Hematopoietic multipotent progenitor cell treated with erythropoietin and hydrocortisone succinate and interleukin-3 and kit ligand, for 8 days (in vitro differentiated cells): ENCODE results near the gene PPP1R14C.

Experiments used
- DNase-seq: peaks from one replicate; pipeline ENCODE4 v3.0.0-alpha.2; 2015

PPP1R14C gene

DNA sequence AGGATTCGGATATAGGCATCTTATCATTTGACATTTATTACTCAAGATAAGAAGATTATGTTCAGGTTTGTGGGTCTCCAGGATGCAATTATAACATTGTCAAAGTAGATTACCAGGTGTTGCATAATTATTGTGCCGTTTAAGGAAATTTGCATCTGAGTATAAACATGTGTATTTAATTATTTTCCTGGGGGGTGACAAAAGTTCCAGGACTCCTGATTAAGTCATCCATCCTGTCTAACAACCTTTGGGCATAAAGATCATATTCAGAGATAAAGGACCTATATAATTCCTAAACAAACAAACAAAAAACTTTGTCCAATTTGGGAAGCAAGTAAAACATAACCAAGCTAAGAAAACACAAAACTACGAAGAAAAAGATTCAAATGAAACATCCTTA is 3.3 kb upstream of the PPP1R14C start:
- no peak for DNase-seq

DNA sequence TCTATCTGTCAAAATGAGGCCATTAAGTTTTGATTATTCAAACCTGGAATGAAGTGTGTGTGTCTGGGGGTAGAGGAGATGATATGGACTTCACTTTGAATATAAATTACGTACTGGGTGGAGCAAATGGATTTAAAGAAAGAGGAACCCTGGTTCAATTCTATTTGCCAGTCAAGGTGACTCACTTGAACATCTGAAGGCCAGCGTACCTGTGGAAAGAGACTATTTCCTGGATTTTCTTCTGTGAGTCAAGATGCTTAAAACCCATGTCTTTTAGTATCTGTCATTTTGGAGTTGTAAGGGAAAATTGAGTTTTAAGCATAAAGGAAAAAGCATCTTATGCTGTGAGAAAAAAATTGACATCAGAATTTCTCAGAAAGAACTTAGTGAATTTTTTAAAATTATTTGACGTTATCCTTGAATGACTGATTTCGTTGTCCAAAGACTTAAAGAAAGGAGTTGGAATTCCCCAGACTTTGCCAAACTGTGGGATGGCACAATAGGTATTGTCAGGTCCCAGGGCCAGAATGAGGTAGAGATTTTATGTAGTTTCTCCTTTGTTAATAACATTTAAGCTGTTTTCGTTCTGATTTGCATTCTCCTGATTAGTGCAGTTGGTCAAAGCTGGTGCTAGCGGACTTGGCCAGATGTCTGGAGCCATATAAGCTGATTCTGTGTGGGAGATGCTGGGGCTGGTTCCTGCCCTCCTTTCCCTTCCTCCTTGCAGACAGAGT is 2.4 kb upstream of the PPP1R14C start:
- DNase-seq = no peak

DNA sequence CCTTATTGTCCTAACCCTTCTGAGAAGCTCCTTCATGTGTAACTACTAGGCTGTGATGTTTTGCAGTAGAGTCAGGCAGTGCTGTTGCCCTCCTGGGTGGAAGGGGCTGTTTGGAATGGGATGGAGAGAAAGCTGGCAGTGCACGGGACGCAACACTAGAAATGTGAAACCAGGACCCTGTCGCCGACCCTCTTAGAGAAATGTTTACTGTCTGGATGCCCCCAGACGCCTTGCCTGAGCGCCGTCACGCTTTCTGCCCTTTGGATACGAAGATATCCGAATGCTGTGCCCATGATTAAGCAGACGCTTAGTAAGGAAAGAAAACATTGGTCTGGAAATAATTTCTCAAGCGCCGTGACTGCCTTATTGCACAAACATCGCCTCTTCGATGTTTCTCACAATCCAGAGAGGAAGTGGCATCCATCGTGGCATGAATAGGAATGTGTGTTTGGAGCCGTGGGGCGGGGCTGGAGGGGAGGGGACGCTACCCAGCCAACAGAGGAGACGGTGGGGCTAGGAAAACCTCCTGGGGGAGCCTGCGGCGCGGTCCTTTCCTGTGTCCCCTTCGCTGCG is 661 bp upstream of the PPP1R14C start:
- no peak for DNase-seq

DNA sequence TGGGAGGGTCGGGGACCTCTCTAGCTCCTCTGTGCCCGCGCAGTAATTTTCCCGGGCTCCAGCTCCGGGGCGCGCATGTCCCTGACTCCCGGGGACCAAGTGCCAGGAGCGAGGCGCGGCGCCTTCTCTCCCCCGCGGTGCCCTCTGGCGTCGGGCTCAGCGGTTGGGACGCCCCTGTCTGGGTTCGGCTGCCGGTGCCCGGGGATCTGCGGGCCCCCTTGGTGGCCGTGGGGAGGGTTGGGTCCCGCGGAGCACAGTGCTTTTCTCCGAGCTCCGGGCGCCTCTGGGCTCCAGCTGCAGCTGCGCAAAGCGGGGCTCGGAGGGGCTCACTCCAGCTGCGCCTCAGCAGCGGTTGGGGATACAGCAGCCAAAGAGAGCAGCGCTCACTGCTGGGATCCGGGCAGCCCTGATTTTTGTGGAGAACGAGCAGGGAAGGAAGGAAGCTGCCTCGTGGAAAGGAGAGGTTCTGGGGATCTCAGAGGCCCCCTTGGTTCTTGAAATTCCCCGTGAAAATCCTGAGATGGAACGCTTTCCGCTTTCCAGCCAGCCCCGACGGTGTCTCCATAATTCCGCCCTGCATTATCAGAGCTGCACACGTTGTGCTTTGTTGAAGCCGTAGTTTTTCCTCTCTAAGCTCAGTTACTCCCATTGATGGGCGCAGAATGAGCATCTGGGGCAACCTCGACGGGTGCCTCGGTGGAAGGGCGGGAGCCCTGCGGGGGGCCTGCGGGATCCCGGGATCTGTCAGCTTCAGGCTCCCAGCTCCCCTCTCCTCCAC is 861 bp downstream of the PPP1R14C start:
- no peak for DNase-seq

DNA sequence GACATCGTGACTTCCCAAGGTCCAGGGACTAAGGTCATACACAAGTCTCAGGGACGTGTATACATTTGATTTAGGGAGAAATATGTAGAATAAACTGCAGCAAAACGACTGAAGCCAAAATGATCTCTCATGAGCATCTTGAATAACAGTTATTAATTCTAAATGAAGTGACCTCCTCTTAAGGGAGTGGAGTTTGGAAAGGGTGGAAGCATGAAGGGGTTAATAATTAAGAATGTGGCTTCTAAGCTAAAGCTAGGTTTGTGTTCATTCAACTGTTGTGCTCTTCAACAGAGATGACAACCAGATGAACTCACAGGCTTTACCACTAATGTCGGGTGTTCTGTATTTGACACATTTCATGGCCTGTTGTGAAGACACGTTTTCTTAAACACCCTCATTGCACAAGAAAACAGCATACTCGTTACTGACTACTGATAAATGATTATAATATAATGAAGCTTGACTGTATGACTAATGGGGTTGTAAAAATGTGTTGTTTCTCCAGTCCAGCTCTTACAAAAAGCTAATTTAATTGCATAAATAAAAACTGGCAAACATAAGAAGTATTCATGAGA is 1.5 kb downstream of the PPP1R14C start:
- DNase-seq = no peak

DNA sequence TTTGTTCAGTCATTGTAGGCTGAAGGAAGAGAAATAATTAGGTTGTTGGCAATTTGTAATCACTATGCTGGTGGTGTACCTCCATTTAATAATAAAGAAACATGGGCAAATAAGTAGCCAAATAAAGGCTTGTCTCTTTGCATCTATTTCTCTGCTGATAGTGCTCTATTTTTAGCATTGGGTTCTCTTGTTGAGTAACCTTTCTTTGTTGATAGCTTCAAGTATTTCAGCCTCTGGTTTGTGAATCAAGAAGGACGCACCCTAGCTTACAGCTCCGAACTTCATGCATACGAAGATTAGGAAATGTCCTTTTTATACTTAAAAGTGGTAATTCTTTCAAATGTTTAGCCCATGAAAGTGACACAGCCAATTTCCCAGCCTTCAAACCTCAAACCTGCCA is 2.6 kb downstream of the PPP1R14C start:
- DNase-seq = peak; percentile 3

DNA sequence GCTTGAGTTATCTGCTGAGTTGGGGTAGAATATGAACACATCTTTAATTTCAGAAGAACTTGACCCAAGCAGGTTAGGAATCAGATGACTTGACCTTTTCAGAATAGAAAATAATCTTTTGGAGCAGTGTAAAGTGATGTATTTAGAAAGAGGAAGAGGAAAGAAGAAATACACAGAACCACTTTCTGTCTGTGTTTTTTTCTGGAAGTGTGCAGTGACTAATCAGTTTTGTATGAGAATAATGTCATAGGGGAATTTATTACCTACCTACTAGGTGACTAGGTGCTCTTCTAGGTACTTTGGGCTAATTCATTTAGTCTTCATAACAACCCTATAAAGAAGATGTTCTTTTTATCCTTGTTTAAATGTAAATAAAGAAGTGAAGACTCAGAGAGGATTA is 3.0 kb downstream of the PPP1R14C start:
- no peak for DNase-seq

DNA sequence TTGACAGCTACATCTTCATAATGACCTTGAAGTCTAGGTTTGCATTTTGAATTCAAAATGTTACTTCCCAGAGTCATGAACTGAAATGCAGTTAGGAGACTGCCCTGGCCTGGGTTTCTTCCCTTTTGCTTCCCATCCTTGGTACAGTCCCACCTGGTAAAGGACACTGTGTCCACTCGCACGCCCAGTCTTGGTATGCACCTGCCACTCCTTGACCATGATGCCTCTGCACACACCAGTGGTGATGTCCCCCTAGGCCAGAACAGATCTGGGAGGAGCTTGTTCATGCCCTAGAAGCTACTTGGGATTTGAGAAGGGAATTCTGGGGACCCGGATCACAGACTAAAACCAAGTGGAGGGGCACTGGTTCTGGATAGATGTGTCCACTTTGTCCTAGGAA is 3.6 kb downstream of the PPP1R14C start:
- DNase-seq = no peak

DNA sequence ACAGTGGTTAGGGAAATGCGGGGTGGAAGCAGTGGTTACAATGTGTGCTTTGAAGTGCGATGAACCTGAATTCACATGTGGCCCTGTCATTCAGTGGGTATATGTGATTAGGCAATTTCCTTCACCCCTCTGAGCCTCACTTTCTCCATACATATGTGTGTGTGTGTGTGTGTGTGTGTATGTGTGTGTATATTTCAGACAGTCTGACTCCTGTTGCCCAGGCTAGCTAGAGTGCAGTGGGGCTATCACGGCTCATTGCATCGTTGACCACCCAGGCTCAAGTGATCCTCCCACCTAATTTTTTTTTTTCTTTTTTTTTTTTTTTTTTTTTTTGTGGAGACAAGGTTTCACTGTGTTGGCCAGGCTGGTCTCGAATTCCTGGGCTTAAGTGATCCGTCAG is 6.3 kb downstream of the PPP1R14C start:
- no peak for DNase-seq

DNA sequence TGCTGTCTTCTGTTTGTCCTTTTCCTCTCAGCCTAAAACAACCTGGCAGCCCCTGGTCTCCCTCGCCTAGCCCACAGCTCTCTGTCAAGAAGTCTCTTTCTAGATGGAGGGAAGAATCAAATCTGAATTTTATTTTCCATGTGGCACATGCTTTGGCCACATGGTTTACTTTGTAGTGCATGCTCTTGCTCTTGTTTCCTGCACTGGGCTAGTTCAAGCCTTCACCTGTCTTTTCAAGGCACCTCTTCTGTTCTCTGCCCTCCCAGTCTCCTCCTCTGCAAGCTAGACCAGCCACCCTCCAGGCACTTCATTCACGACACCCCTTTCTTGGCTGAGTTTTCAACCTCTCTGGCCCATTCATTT is 7.6 kb downstream of the PPP1R14C start:
- no peak for DNase-seq

DNA sequence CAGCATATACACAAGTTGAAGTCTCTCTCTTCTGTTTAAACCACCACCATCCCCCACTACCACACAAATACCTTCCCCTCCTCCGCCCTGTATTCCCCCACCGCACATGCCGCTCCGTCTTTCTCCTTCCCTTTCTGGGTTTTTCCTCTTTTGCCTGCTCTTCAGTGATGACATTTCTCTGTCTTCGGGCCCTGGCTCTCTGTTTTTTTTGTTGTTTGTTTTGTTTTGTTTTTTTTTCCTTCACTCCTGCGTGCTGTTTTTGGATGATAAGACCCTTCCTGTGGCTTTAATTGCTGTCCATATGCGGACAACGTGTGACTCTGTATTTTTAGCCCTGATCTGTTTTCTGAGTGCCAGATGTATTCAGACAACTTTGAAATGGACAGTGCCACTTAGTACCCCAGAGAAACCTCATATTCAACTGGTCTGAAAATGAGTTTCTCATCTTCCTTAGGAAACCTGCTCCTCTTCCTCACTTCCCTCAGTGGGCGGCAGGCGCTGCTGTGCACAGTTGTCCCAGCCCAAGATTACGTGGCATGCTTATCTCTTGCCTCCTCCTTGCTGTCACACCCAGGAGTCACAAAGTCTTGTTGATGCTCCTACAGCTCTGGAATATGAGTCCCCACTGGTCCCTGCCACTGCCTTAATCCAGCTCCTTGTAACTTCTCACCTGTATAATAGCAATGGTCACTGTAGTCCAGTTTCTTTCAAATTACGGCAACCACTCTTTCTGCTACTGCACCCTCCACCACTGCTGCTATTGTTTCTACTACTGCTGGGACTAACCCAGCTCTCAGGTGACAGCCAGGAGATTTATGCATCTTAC is 8.2 kb downstream of the PPP1R14C start:
- DNase-seq = peak; percentile 85

DNA sequence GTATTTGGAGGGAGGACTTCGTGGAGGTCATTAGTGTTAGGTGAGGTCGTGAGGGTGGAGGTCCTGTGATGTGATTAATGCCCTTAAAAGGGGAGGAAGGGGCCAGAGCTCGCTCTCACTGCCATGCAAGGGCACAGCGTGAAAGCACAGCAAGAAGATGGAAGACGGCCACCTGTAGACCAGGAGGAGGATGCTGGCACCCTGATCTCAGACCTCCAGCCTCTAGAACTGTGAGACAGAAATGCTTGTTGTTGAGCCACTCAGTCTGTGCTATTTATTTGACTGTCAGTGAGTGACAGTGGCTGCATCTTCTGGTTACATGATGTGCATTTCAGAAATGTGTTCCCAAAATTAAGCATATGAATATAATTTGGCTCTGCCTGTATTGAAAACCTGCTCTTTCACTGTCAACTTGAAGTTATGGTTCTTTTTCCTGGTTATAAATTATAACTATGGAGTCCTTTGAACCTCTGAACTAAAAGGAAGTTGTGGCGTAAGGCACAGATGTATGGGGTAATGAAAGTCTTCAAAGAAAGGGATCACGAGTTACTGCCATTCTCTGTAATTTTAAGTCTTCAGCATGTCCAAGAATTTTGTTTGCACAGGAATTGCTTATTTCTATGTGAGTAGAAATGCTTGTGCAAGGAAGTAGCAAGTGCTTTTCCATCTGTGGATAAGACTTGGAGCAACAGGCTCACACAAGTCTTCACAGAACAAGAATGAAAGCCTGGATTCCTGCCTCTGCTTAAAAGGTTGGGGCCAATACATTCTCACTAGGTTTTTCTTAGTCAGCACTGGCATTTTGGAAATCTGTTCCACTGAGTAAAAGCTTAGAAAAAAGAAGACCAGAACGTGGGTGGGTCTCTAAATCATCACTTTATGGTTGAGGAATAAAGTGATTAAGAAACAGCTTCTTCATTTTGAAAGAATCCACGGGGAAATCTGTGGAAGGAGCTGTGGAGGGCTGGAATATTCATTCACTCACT is 10.3 kb downstream of the PPP1R14C start:
- DNase-seq = no peak

DNA sequence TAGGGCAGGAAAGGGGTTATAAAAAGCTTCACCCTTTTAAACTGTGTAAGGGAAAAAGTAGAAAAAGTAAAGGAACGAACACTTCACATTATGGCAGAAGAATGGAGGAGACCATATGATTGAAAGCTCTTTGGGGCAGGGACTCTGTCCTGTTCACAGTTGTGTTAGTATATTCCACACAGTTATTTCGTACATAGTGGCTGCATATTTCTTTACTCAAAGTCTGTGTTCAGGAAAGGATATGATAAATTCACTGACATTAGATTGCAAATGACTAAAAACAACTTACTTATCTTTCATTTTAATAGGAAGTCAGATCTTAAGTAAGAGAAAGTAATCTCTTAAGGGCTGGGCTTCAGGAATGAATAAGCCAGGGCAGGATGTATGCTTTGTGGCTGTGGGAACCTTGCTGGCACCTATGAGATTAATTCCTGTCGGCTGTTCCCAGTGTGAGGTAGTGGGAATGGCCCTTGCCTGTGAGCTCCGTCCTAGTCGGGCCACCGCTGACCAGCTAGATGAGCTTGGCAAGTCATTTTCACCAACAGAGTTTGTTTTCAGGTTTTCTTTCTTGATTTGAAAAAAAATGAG is 11.2 kb downstream of the PPP1R14C start:
- no peak for DNase-seq

DNA sequence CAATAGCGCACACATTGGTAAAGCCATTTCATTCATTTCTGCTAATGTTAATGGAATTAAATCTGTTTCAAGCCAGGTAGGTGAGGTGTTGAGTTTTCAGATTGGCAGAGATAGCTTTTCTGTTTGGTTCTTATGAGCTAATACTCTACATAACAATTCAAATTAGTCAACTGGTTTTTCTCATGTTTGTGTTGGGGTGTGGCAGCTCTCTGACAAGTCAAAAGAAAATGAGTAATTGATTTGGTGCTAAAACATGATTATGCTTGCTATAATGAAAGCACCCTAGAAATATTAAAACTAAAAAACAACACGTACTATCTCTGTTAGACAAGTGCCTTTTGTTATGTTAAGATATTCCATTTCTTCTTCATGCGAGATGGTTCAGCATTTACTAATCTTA is 13.6 kb downstream of the PPP1R14C start:
- DNase-seq = no peak

DNA sequence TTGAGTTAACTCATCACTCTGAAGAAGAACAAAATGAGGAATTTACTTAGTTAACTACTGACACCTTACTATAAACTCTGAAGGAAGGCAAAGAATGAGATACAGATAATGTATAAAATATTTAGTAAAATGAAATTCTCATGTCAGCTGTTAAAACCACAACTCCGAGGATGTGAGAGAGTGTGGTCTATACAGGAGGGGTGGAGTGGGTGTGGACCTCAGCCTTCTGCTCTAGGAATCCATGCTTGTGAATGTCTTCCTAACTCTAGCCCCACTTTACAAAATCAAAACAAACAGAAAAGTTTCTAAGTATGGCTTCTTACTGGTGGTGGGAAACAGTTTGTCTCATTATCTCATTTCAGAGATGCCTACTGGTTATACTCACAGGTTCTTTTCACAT is 14.2 kb downstream of the PPP1R14C start:
- DNase-seq = no peak

DNA sequence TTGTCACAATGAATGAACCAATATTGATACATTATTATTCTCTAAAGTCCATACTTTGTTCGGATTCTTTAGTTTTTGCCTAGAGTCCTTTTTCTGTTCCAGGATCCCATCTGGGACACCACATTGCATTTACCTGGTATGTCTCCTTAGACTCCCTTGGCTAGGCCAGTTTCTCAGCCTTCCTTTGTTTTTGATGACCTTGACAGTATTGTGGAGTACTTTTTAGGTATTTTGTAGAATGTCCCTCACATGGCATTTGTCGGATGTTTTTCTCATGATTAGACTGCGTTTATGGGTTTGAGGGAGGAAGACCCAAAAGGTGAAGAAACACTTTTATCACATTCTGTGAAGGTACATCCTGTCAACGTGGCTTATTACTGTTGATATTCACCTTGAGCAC is 16.9 kb downstream of the PPP1R14C start:
- DNase-seq = no peak

DNA sequence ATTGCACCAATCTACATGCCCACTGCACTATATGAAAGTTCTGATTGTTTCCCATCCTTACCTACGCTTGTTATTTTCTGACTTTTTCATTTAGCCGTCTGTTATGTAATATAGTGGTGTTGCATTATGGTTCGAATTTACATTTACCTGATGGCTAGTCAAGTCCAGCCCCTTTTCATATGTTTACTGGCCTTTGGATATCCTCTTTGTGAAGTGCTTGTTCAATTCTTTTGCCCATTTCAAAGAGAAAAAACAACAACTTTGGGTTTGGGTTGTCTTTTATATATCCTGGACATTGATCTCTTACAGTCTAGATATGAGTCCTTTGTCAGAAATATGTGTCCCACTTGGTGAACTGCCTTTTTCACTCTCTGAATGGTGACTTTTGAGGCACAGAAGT is 21.1 kb downstream of the PPP1R14C start:
- DNase-seq = no peak

DNA sequence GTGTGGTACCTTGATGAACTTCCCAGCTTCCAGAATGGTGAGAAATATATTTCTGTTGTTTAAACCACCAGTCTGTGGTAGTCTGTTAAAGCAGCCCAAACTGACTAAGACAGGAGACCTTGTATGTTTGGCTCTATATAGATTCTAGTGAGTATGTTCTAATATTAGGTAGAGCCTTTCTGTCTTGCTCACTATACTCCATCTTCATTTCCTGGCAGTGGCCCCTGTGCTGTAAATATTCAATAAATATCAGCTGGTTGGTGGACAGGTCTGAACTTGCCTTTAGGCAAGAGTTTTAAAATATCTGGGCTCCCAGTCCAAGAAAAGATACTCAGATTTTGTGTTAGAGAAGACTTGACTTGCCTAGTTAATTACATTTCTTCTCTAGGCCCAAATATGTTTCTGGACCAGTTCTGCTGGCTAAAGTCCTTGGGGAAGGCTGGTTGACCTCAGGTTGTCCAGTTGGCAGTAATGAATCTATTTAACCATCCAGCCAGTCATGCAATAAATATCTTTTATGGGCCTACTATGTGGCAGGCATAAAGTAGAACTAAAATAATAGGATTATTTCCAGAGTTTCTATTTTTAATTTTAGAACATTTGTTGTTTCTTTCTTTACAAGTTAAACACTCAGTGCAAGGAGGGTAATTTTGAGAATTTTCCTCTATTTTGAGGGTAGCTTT is 22.3 kb downstream of the PPP1R14C start:
- no peak for DNase-seq

DNA sequence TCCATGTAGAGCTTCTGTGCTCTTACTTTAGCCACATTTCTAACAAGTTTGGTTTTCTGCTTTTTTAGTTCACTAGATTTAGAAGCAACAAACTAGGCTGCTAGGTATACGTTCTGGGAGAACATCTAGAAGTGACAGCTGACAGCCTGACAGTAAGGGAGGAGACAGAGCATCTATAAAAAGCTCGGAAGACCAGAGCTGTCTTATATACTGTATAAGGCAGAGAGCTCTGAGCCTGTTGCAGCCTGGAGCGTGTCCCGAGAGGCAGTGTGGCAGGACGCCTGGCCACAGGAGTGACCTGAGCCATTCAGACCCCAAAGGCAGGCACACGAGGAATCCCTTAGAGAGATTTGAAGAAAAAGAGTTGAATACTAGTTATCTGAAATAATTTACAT is 24.6 kb downstream of the PPP1R14C start:
- DNase-seq = no peak

DNA sequence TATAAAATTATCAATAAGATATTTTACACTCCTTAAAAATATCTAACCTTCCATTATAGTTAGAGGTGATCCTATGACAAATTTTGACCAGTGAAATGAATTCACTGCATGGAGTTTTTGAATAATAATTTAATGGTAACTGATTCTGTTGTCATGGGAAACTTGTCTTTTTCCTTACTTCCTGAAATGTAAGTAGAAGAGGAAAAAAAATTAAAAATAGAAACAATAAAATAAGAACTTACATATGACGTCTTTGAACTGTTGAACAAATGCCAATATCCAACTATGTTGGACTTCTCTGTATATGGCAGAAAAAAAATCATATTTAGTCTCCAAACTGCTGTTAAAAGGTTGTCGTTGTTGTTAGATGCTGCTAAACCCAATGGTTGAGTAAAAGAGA is 26.3 kb downstream of the PPP1R14C start:
- DNase-seq = no peak

DNA sequence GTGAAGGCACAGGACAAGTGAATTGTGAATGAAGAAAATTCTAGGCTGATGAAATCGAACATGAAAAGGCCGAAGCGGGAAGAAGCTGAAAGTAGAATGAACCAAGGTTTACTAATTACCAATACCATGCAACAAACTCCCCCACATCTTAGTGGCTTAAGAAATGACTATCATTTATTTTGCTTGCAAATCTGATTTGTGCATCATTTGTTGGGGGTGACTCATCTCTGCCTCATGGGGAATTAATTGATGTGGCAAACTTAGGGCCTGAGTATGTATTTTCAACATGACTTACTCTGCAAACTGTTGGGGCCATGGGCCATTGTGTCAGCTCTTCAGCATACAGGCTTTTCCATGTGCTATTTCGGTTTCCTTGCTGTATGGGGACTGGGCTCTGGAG is 26.8 kb downstream of the PPP1R14C start:
- no peak for DNase-seq
